Activated T-helper 9 cell treated with anti-CD3 and anti-CD28 coated beads, Interleukin-2, amount 50 U/mL, for 16 hours (primary cell): Measurements from ENCODE around the gene SLC24A3.

Experiments
- DNase-seq: peaks from one replicate; pipeline ENCODE4 v3.0.0-alpha.2; 2020; ENCODE audit warnings: low read depth

The SLC24A3 gene

GRCh38 chr20:19506021-19506420 lies 293.6 kb downstream of the SLC24A3 start:
- DNase-seq, result no peak

DNA sequence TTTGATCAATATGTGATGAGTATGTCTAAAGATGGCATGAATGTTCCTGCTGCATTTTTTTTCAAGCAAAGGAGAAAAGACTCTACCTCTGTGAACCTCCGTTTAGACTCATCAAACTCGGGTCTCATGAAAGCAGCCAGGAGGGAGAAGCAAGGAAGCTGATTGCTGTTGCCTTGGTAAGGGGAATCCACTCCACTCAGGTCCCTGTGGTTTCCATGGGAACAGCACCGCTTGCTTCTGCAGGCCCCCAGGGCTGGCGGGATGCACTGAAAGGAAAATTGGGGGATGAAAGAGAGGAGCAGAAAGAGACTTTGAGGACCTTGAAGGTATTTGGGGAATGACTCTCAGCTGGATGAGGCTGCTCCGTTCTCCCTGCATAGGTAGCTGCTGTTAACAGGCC lies 296.0 kb downstream of the SLC24A3 start:
- no peak for DNase-seq

- no peak for DNase-seq
Observed at GRCh38 chr20:19510611-19511010, 298.2 kb downstream of the SLC24A3 start.

GRCh38 chr20:19511931-19512330 lies 299.5 kb downstream of the SLC24A3 start:
- DNase-seq, result no peak

DNA sequence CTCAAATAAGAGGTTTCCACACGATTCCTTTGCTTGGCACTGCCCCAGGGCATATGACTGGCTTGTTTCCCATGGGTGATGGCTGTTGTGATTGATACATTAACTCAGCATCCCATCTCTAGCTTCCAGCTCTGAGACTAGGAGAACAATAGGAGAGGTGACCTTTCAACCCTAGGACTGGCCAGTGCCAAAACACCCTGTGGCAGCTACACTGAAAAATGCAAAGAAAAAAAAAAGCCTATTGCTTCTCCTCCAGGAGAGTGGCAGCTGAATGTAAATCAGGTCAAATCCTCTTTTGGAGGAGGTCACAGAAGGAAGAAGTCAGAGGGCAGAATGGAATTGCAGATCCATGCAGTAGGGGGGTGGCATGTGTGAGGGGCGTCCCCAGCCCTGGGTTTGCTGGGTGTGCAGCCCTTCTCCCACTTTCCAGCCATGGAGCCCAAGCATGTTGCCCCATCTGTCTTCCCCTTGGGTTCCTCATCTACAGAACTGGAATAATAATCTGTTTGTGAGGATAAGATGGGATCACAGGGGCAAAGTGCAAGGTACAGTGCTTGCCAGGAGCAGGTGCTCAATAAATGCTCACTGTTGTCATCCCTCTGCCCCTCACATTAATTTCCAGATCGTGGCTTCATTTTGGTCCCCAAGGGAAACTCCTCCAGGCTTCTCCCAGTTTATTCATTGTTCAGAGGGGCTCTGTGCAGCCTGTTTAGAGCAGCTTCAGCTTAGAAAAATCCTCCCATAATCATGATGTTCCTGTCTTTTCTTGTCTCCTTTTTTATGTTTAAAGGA lies 300.6 kb downstream of the SLC24A3 start:
- no peak for DNase-seq

- DNase-seq, result no peak
Observed at GRCh38 chr20:19515074-19515473, 302.6 kb downstream of the SLC24A3 start.

GRCh38 chr20:19519466-19519865 lies 307.0 kb downstream of the SLC24A3 start:
- DNase-seq, result no peak

- no peak for DNase-seq
Observed at GRCh38 chr20:19520261-19520660, 307.8 kb downstream of the SLC24A3 start.

GRCh38 chr20:19522071-19522801 lies 309.8 kb downstream of the SLC24A3 start:
- DNase-seq, result no peak

- no peak for DNase-seq
Observed at GRCh38 chr20:19522836-19523590, 310.6 kb downstream of the SLC24A3 start.

DNA sequence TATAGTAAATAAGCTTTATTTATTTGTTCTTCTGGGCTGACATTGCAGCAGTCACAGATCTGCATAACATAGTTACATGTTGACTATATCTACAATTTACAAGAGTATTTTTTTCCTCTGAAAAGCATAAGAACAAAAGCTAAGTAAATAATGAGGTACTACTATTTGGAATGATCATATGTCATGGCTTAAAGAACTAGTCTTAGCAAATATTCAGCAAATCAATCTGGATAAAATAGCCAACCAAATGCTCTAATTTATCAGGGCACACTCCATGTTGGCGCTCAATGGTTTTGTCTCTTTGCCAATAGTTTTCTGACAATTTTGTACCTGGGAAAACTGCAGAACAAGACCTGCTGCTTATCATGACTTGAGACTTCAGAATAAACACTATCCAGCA lies 312.2 kb downstream of the SLC24A3 start:
- no peak for DNase-seq

DNA sequence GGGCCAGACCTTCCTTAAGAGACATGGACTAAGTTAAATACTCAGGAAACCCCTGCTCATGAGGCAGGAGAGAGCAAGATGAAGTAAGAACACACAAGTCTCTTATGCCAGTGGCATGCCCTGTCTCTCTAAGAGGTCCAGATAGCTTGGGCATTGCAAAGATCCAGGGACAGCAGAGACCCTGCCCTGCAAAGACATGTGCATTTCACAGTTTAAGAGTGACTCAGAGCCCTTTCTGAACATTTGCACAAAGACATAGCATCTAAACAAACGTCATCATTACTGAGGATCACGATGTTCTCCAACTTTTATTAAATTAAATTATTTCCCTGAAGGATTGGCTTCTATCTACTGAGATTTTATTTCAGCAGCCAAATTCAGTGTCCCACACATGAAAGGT lies 315.1 kb downstream of the SLC24A3 start:
- DNase-seq, result no peak

DNA sequence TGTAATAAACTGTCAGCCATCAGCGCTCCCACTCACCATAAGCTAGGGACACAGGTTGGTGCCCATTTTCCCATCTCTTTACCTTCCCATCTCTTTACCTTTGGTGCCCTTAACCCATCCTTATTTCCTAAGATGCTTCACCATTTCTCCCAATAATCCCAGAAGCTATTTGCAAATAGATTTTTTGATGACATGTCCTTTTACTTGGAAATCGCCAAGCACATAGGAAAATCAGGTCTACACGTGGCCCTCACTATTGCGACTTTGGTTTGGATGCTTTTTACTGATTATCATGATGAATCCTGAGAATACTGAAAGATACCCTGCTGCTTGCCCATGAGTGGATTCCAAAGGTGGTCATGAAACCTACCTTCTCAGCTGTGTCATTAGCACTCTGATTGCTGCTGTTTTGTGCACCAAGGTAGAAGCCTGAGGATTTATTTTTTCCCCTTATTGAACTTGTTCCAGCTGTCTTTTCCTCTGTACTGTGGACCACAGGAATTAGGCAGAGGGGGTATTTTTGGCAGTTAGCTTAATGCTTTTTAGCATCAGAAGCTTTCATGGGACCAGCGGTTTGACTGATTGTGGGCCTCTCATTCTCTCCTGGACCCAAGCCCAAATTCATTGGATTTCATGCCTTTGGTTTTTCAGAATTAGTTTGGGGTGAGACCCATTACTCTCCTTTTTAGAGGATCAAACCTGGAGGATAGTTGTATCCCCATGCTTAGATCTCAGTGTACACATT lies 316.0 kb downstream of the SLC24A3 start:
- DNase-seq, result no peak

DNA sequence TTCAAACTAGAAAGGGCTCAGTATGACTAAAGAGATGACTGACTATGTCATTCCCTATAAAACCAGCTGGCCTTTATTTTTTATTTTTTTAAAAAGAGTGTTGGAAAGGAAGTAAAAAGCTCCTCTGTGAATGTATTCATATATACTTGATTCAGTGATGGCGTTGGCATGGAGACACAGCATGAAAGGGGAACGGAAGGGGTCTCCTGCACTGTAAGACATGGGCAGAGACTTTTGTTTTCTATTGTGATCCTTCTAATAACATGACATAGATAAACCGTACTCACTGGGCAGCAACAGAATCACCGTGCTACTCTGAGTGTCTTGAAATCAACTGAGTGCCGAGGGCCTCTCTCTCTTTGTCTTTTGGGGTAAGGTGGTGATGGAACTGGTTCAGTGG lies 317.6 kb downstream of the SLC24A3 start:
- DNase-seq, result no peak

GRCh38 chr20:19531446-19531845 lies 319.0 kb downstream of the SLC24A3 start:
- DNase-seq, result no peak

- DNase-seq, result no peak
Observed at GRCh38 chr20:19538556-19538955, 326.1 kb downstream of the SLC24A3 start.

- no peak for DNase-seq
Observed at GRCh38 chr20:19539191-19539590, 326.7 kb downstream of the SLC24A3 start.

DNA sequence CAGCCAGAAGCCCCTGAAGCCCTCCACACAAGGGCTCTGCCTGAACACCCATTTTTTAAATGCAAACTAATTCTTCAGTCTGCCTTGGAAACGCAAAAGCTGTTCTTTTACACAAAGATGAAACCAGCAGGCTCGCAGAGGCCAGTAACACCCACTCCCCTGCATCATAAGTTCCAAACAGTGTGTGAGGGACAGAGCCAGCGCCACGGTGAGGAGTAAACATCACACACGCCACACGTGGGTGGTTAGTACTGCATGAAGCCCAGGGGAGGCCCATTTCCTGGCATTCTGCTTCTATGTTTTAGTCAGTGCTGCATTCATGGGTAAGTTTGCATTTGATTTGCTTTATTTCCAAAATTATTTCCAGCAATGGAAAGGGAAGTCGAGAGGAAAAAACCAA lies 327.9 kb downstream of the SLC24A3 start:
- DNase-seq, result no peak

GRCh38 chr20:19543101-19543500 lies 330.7 kb downstream of the SLC24A3 start:
- DNase-seq, result no peak

DNA sequence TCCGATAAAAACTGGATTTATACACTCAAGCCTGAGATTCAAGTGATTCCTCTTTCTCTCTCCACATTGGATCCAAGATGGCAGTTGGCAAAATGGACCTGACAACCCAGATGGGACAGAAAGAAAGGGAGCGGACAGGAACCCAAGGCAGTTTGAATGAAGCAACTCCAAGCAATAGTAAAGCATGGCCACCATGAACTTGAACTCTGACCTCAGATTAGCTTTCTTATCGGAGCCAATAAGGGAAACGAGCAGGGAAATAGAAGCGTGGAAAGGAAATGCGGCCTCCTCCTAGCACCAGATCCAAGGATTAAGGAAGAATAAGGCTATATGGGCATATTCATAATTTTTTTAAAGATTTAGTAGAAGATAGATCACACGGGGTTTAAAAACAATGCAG lies 332.2 kb downstream of the SLC24A3 start:
- DNase-seq, result no peak

- DNase-seq, result no peak
Observed at GRCh38 chr20:19546648-19547047, 334.2 kb downstream of the SLC24A3 start.

GRCh38 chr20:19547547-19547946 lies 335.1 kb downstream of the SLC24A3 start:
- no peak for DNase-seq
